ENCODE results near the gene UXS1. TPM values are rescaled to one million over a fixed set of nuclear protein-coding genes. Genes with fewer than 3 reads are reported as not detected.
"Not testable (repeated sequence)": the region's sequence is repeated elsewhere in the genome, so short reads cannot be mapped to it uniquely, and the experiment has no call there.

UXS1 gene
- total RNA-seq, 2 experiments from 2014 or later = 35.6 to 37.7 TPM

GRCh38 chr2:106207246-106207645, 13.1 kb upstream of the UXS1 start:
- ATAC-seq = no peak
- Mint-ChIP-seq H3K27me3 (no peaks in the 10 kb centered on the region), H3K9me3 (ENCODE audit: low read depth) (no peaks in the 10 kb centered on the region), H3K27ac (no peak overlapping the region), H3K4me1 (peaks cover 3% of the 10 kb centered on the region), H3K36me3 (ENCODE audit: low read depth) (no peaks in the 10 kb centered on the region), H3K4me3 (no peak overlapping the region)
- no peak for DNase-seq
- ChIA-PET POLR2A (no interaction called here), CTCF (interaction anchor here (0.6 to 0.9 kb wide), 2 partner anchors 14 to 20 kb away, joined by 3 to 4 read pairs; no protein-coding TSS in a partner anchor)
- intact Hi-C loops (cut with DNase I, micrococcal nuclease) = no loop called here

GRCh38 chr2:106205488-106205887, 11.4 kb upstream of the UXS1 start:
- intact Hi-C loops (cut with DNase I, micrococcal nuclease) = no loop called here
- DNase-seq (no peak), ATAC-seq (peak; percentile 39)
- ChIA-PET POLR2A (no interaction called here), CTCF (no interaction called here)
- Mint-ChIP-seq H3K27me3 (no peaks in the 10 kb centered on the region), H3K4me1 (peaks cover 3% of the 10 kb centered on the region), H3K4me3 (no peak overlapping the region), H3K9me3 (ENCODE audit: low read depth) (no peaks in the 10 kb centered on the region), H3K36me3 (ENCODE audit: low read depth) (no peaks in the 10 kb centered on the region), H3K27ac (no peak overlapping the region)

DNA sequence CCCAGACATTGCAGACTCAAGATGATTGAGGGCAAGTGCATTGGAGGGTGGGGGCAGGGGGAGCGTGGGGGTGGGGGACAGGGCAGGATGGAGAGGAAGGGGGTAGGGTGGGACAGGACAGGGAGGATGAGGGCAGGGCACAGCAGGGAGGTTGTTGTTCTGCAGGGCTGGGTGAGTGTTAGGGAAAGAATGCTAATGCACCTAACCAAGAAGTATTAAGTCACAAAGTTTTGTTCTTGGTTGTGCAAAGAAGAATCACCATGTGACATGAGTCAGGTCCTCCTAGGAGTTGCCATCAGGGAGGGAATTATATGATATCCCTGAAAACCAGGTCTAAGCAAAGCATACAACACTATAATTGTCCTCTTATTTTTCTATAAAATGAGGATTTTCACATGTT, 10.4 kb upstream of the UXS1 start:
- H3K27me3 Mint-ChIP-seq; ATAC-seq; POLR2A ChIA-PET; DNase-seq; H3K4me3 Mint-ChIP-seq; H3K36me3 Mint-ChIP-seq (ENCODE audit: low read depth); H3K27ac Mint-ChIP-seq; H3K9me3 Mint-ChIP-seq (ENCODE audit: low read depth); intact Hi-C loops (cut with DNase I, micrococcal nuclease); H3K4me1 Mint-ChIP-seq: not testable (repeated sequence)
- CTCF ChIA-PET = interaction anchor here (0.7 to 1.2 kb wide), 2 partner anchors 9 to 371 kb away, joined by 3 read pairs; no protein-coding TSS in a partner anchor

DNA sequence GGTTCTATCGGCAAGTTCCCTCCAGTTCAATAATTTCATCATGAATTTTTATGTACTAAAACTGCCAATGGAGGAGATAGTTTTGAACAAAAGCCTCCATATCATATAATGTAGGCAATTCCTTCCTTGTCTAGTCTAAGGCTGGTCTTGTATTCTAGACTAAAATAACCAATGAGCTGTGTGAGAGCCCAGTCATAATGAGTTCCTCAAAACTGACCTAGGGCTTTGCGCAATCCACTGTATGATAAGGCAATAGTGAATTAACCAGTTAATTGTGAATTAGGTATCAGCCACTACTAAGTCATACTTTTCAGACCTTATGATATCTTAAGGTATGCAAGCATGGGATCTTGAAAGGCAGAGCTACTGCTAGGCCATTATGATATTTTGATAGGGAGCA, 7.6 kb upstream of the UXS1 start:
- DNase-seq (no peak), ATAC-seq (no peak)
- no peak overlapping the region for H3K4me3 Mint-ChIP-seq
- no peaks in the 10 kb centered on the region for H3K36me3 Mint-ChIP-seq (ENCODE audit: low read depth)
- intact Hi-C loops (cut with DNase I, micrococcal nuclease) = no loop called here
- H3K4me1 Mint-ChIP-seq = peaks cover 3% of the 10 kb centered on the region
- H3K27ac Mint-ChIP-seq = no peak overlapping the region
- POLR2A ChIA-PET = no interaction called here
- CTCF ChIA-PET = no interaction called here
- H3K9me3 Mint-ChIP-seq (ENCODE audit: low read depth) = no peaks in the 10 kb centered on the region
- H3K27me3 Mint-ChIP-seq = peaks cover 2% of the 10 kb centered on the region

DNA sequence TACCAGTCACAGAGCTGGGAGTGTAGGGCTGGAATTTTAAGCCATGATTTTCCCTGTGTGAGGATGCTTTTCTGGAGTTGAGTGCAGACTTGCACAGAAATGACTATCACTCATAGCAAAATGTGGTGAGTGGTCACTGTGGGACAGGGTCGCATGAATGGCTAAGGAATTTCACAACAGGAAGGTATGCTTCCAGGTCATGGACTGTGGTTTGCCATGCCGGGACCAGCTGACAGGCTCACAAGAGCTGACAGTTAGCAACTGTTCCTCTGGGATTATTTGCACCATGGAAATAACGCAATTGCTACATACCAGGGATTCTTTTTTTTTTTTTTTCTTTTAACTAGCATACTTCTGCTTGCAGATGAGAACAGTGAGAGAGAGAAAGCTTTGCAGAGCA, 3.8 kb upstream of the UXS1 start:
- no peak overlapping the region for H3K4me3 Mint-ChIP-seq
- DNase-seq = no peak
- no peak overlapping the region for H3K27ac Mint-ChIP-seq
- H3K9me3 Mint-ChIP-seq (ENCODE audit: low read depth) = no peaks in the 10 kb centered on the region
- ChIA-PET POLR2A (no interaction called here), CTCF (interaction anchor here (0.7 kb wide), 1 partner anchor 452 kb away, joined by 3 read pairs; no protein-coding TSS in a partner anchor)
- peaks cover under 1% of the 10 kb centered on the region for H3K36me3 Mint-ChIP-seq (ENCODE audit: low read depth)
- H3K27me3 Mint-ChIP-seq = peaks cover 2% of the 10 kb centered on the region
- H3K4me1 Mint-ChIP-seq = peaks cover 9% of the 10 kb centered on the region
- intact Hi-C loops (cut with DNase I, micrococcal nuclease) = loop anchor here (10.0 kb wide), 2 partner anchors 53 to 1163 kb away; partner anchors contain the start of gene MRPS9 (in 1 of the 2)
- ATAC-seq = no peak

GRCh38 chr2:106195981-106196380, 1.9 kb upstream of the UXS1 start:
- POLR2A ChIA-PET = interaction anchor here (0.6 kb wide), 2 partner anchors 9 to 993 kb away, joined by 3 to 9 read pairs; no protein-coding TSS in a partner anchor
- Mint-ChIP-seq H3K27me3 (peaks cover 2% of the 10 kb centered on the region), H3K36me3 (ENCODE audit: low read depth) (peaks cover 10% of the 10 kb centered on the region), H3K9me3 (ENCODE audit: low read depth) (no peaks in the 10 kb centered on the region), H3K4me3 (no peak overlapping the region), H3K27ac (no peak overlapping the region), H3K4me1 (peaks cover 28% of the 10 kb centered on the region)
- ATAC-seq = no peak
- DNase-seq = no peak
- intact Hi-C loops (cut with DNase I, micrococcal nuclease) = loop anchor here (2.0 to 10.0 kb wide), 3 partner anchors 51 to 1161 kb away; partner anchors contain the start of gene MRPS9 (in 1 of the 2)
- CTCF ChIA-PET = interaction anchor here (0.9 kb wide), 1 partner anchor 92 kb away, joined by 7 read pairs; no protein-coding TSS in a partner anchor

GRCh38 chr2:106195456-106195855, 1.4 kb upstream of the UXS1 start:
- ChIA-PET POLR2A (interaction anchor here (0.6 kb wide), 2 partner anchors 9 to 992 kb away, joined by 3 to 9 read pairs; no protein-coding TSS in a partner anchor), CTCF (interaction anchor here (0.6 to 0.9 kb wide), 2 partner anchors 9 to 91 kb away, joined by 3 to 7 read pairs; no protein-coding TSS in a partner anchor)
- Mint-ChIP-seq H3K27me3 (peaks cover 2% of the 10 kb centered on the region), H3K4me3 (peak overlapping the region; percentile 84), H3K4me1 (peaks cover 32% of the 10 kb centered on the region), H3K9me3 (ENCODE audit: low read depth) (no peaks in the 10 kb centered on the region), H3K27ac (no peak overlapping the region), H3K36me3 (ENCODE audit: low read depth) (peaks cover 10% of the 10 kb centered on the region)
- ATAC-seq (no peak), DNase-seq (no peak)
- intact Hi-C loops (cut with DNase I, micrococcal nuclease) = loop anchor here (2.0 to 10.0 kb wide), 3 partner anchors 51 to 1161 kb away; partner anchors contain the start of gene MRPS9 (in 1 of the 2)

- Mint-ChIP-seq H3K27ac (peak overlapping the region; percentile 91), H3K9me3 (ENCODE audit: low read depth) (no peaks in the 10 kb centered on the region)
- POLR2A ChIA-PET = interaction anchor here (0.7 to 1.3 kb wide), 3 partner anchors 33 to 49 kb away, joined by 3 to 4 read pairs (median 3); no protein-coding TSS in a partner anchor
These were observed 468 bp downstream of the UXS1 start for GRCh38 chr2:106193690-106193976.

GRCh38 chr2:106192752-106193689, 1.1 kb downstream of the UXS1 start:
- DNase-seq (peak; percentile 81), ATAC-seq (peak; percentile 76)
- Mint-ChIP-seq H3K4me1 (peaks cover 55% of the 10 kb centered on the region), H3K36me3 (ENCODE audit: low read depth) (peaks cover 16% of the 10 kb centered on the region), H3K27ac (peak overlapping the region; percentile 91), H3K4me3 (peak overlapping the region; percentile 80), H3K9me3 (ENCODE audit: low read depth) (no peaks in the 10 kb centered on the region), H3K27me3 (no peaks in the 10 kb centered on the region)
- POLR2A ChIA-PET = interaction anchor here (0.5 to 1.3 kb wide), 6 partner anchors 31 to 373 kb away, joined by 3 to 8 read pairs (median 4); no protein-coding TSS in a partner anchor
- CTCF ChIA-PET = interaction anchor here (0.6 to 2.0 kb wide), 15 partner anchors 9 to 421 kb away, joined by 3 to 6 read pairs (median 3); no protein-coding TSS in a partner anchor
- intact Hi-C loops (cut with DNase I, micrococcal nuclease) = loop anchor here (2.0 to 10.0 kb wide), 10 partner anchors 32 to 1158 kb away; partner anchors contain the start of gene MRPS9 (in 1 of the 2)

More at GRCh38 chr2:106193690-106193976, 468 bp downstream of the UXS1 start:
- H3K4me1 Mint-ChIP-seq = peaks cover 48% of the 10 kb centered on the region
- peak overlapping the region; percentile 80 for H3K4me3 Mint-ChIP-seq
- ATAC-seq = no peak
- CTCF ChIA-PET = interaction anchor here (0.7 to 1.9 kb wide), 7 partner anchors 10 to 259 kb away, joined by 3 to 6 read pairs (median 4); no protein-coding TSS in a partner anchor
- intact Hi-C loops (cut with DNase I, micrococcal nuclease) = loop anchor here (2.0 to 10.0 kb wide), 10 partner anchors 33 to 1159 kb away; partner anchors contain the start of gene MRPS9 (in 1 of the 2)
- DNase-seq = no peak
- H3K36me3 Mint-ChIP-seq (ENCODE audit: low read depth) = peaks cover 13% of the 10 kb centered on the region
- peaks cover 2% of the 10 kb centered on the region for H3K27me3 Mint-ChIP-seq

DNA sequence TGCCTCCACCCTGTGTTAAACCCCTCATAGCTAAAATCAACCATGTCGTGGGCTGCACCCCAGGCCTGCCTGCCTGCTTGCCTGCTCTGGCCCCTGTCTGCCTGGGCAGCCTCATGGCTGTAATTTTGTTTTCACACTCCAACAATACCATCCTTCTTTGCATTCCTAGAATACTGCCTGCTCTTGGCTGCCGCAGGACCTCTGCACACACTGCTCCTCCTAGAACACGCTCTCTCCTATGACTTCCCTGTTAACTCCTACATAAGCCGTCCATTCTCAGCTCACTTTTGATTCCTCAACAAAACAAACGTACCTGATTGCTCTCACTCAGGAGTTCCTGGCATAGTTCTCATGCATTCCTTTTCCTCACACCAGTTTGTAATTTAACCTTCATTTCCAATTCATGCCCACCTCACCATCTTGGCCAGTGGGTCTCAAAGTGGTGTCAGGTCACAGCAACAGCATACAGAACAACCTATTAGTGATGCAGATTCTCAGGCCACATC, 2.5 kb downstream of the UXS1 start:
- ChIA-PET CTCF (interaction anchor here (2.0 kb wide), 1 partner anchor 32 kb away, joined by 5 read pairs; no protein-coding TSS in a partner anchor), POLR2A (interaction anchor here (1.0 kb wide), 1 partner anchor 9 kb away, joined by 3 read pairs; no protein-coding TSS in a partner anchor)
- DNase-seq (no peak), ATAC-seq (no peak)
- no peaks in the 10 kb centered on the region for H3K9me3 Mint-ChIP-seq (ENCODE audit: low read depth)
- H3K27ac Mint-ChIP-seq = peak overlapping the region; percentile 1
- no peak overlapping the region for H3K4me3 Mint-ChIP-seq
- H3K36me3 Mint-ChIP-seq (ENCODE audit: low read depth) = peaks cover 17% of the 10 kb centered on the region
- intact Hi-C loops (cut with DNase I, micrococcal nuclease) = loop anchor here (2.0 to 10.0 kb wide), 10 partner anchors 31 to 1157 kb away; partner anchors contain the start of gene MRPS9 (in 1 of the 2)
- H3K27me3 Mint-ChIP-seq = no peaks in the 10 kb centered on the region
- H3K4me1 Mint-ChIP-seq = peaks cover 65% of the 10 kb centered on the region
